ENCODE data around the gene SYTL2. TPM values are rescaled to one million over a fixed set of nuclear protein-coding genes. Genes with fewer than 3 reads are reported as not detected.

Gene SYTL2
- polyA plus RNA-seq, 1 of the 3 experiments (the other 2 are of a cell fraction), result 36.0 TPM

DNA sequence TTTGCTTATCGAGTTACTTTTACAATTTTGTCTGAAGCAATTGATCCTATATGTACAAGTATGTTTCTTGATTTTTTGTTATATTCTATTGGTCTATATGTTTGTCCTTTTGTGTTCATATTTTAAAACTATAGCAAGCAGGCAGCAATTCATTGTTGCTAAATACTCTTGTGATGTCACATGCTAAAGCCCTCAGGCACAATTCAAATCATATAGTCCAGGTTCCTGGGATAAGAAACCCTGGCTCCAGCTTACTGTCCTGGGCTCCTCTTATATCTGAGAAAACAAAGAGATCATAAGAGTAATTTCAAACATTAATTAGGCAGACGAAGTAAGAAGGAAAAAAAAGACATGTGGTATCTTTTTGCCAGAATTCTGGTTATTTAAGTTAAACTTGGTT lies 37.6 kb upstream of the SYTL2 start:
- Histone ChIP-seq H3K4me3 (ENCODE audit: low read depth in 2 of 2, low read length in 1 of 2) (no peak overlapping the region), H3K9me3 (no peaks in the 10 kb centered on the region), H3K4me1 (ENCODE audit: control insufficient read depth in 1 of 2, insufficient read depth in 2 of 2, low read depth in 1 of 2, low read length in 1 of 2) (peaks cover 5 to 7% of the 10 kb centered on the region in 2 experiments; a peak in 1 of 4 replicates), H3K9me2 (no peaks in the 10 kb centered on the region), H3K27me3 (ENCODE audit: insufficient read depth) (no peaks in the 10 kb centered on the region), H4K20me1 (ENCODE audit: insufficient read depth) (no peaks in the 10 kb centered on the region), H3F3A (replicated peaks; ENCODE audit: insufficient read depth) (peaks cover 14% of the 10 kb centered on the region), H2AFZ (ENCODE audit: low read depth) (no peak overlapping the region), H3K79me2 (ENCODE audit: insufficient read depth) (no peaks in the 10 kb centered on the region), H3K4me2 (no peak overlapping the region), H3K36me3 (replicated peaks in 1 of 2; ENCODE audit: control insufficient read depth in 1 of 2, insufficient read depth in 2 of 2, low read length in 1 of 2) (no peaks in the 10 kb centered on the region), H3K27ac (ENCODE audit: low read depth in 2 of 2, low read length in 1 of 2) (no peak overlapping the region), H3K9ac (no peak overlapping the region)
- DNase-seq, result no peak
- no peak for TF ChIP-seq FOSL2 (IDR thresholded peaks at IDR 0.05; ENCODE audit: borderline replicate concordance, low read depth)
- TF ChIP-seq RCOR1 (IDR thresholded peaks at IDR 0.05; ENCODE audit: low read length), result no peak
- no peak for TF ChIP-seq GATA2 (CRISPR knock-in tag; IDR thresholded peaks at IDR 0.05)
- TF ChIP-seq, protein P1, sequence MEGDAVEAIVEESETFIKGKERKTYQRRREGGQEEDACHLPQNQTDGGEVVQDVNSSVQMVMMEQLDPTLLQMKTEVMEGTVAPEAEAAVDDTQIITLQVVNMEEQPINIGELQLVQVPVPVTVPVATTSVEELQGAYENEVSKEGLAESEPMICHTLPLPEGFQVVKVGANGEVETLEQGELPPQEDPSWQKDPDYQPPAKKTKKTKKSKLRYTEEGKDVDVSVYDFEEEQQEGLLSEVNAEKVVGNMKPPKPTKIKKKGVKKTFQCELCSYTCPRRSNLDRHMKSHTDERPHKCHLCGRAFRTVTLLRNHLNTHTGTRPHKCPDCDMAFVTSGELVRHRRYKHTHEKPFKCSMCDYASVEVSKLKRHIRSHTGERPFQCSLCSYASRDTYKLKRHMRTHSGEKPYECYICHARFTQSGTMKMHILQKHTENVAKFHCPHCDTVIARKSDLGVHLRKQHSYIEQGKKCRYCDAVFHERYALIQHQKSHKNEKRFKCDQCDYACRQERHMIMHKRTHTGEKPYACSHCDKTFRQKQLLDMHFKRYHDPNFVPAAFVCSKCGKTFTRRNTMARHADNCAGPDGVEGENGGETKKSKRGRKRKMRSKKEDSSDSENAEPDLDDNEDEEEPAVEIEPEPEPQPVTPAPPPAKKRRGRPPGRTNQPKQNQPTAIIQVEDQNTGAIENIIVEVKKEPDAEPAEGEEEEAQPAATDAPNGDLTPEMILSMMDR (IDR thresholded peaks at IDR 0.05), result no peak
- no peak for TF ChIP-seq JUND (IDR thresholded peaks at IDR 0.05)
- TF ChIP-seq SMC3 (IDR thresholded peaks at IDR 0.05; ENCODE audit: low read depth, low read length), result no peak
- TF ChIP-seq TAF1 (IDR thresholded peaks at IDR 0.05; ENCODE audit: borderline replicate concordance, low read depth, low read length), result no peak
- TF ChIP-seq POLR2AphosphoS5 (IDR thresholded peaks at IDR 0.05; ENCODE audit: low read depth, low read length), result no peak
- TF ChIP-seq TCF12 (IDR thresholded peaks at IDR 0.05), result no peak
- TF ChIP-seq NRF1 (IDR thresholded peaks at IDR 0.05; ENCODE audit: low read depth, low read length), result no peak
- TF ChIP-seq TEAD4 (IDR thresholded peaks at IDR 0.05; ENCODE audit: borderline replicate concordance, insufficient read depth), result no peak
- TF ChIP-seq RXRA (IDR thresholded peaks at IDR 0.05; ENCODE audit: borderline replicate concordance, low read depth), result no peak
- TF ChIP-seq, protein P2, sequence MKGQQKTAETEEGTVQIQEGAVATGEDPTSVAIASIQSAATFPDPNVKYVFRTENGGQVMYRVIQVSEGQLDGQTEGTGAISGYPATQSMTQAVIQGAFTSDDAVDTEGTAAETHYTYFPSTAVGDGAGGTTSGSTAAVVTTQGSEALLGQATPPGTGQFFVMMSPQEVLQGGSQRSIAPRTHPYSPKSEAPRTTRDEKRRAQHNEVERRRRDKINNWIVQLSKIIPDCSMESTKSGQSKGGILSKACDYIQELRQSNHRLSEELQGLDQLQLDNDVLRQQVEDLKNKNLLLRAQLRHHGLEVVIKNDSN (IDR thresholded peaks at IDR 0.05; ENCODE audit: borderline replicate concordance, low read depth), result no peak
- ChIA-PET CTCF (no interaction called here), POLR2A (no interaction called here)
- 76% methylated on average over 2 of the region's 2 CpGs for WGBS (ENCODE audit: low lambda C conversion rate)

DNA sequence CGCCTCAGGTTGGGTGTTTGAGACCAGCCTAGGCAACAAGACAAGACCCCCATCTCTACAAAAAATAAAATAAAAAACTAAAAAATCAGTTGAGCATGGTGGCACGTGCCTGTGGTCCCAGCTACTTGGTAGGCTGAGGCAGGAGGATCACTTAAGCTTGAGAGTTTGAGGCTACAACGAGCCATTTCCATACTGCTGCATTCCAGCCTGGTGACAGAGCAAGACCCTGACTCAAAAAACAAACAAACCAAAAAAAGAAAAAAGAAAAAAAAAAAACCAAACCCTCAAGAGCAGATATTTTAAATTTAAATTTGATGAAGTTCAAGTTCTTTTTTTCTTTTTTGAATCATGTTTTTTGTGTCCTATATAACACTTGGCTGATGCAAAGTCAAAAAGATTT lies 37.1 kb upstream of the SYTL2 start:
- Histone ChIP-seq H3K4me3 (ENCODE audit: low read depth in 2 of 2, low read length in 1 of 2) (no peak overlapping the region), H3K4me2 (no peak overlapping the region), H3K27ac (ENCODE audit: low read depth in 2 of 2, low read length in 1 of 2) (no peak overlapping the region), H3K27me3 (ENCODE audit: insufficient read depth) (no peaks in the 10 kb centered on the region), H3K9me3 (no peaks in the 10 kb centered on the region), H3F3A (replicated peaks; ENCODE audit: insufficient read depth) (peaks cover 14% of the 10 kb centered on the region), H2AFZ (ENCODE audit: low read depth) (no peak overlapping the region), H3K4me1 (ENCODE audit: control insufficient read depth in 1 of 2, insufficient read depth in 2 of 2, low read depth in 1 of 2, low read length in 1 of 2) (peaks cover 5 to 7% of the 10 kb centered on the region in 2 experiments; a peak in 1 of 4 replicates), H4K20me1 (ENCODE audit: insufficient read depth) (no peaks in the 10 kb centered on the region), H3K9ac (no peak overlapping the region), H3K36me3 (replicated peaks in 1 of 2; ENCODE audit: control insufficient read depth in 1 of 2, insufficient read depth in 2 of 2, low read length in 1 of 2) (no peaks in the 10 kb centered on the region), H3K79me2 (ENCODE audit: insufficient read depth) (no peaks in the 10 kb centered on the region), H3K9me2 (no peaks in the 10 kb centered on the region)
- 72% methylated on average over 3 of the region's 3 CpGs for WGBS (ENCODE audit: low lambda C conversion rate)
- POLR2A ChIA-PET, result no interaction called here
- no peak for DNase-seq
- CTCF ChIA-PET, result no interaction called here
- TF ChIP-seq MXI1 (IDR thresholded peaks at IDR 0.05; ENCODE audit: low read depth, low read length) (no peak), ELF1 (IDR thresholded peaks at IDR 0.05) (no peak), SIN3A (IDR thresholded peaks at IDR 0.05; ENCODE audit: borderline replicate concordance, low read depth, low read length) (no peak), NFIC (IDR thresholded peaks at IDR 0.05; ENCODE audit: borderline replicate concordance) (no peak), CHD2 (IDR thresholded peaks at IDR 0.05; ENCODE audit: low read length, partially characterized antibody) (no peak), YY1 (IDR thresholded peaks at IDR 0.05; ENCODE audit: low read depth) (no peak), EZH2phosphoT487 (IDR thresholded peaks at IDR 0.05; ENCODE audit: borderline replicate concordance, low read depth) (no peak), TCF12 (IDR thresholded peaks at IDR 0.05) (no peak)
- TF ChIP-seq, protein P3, sequence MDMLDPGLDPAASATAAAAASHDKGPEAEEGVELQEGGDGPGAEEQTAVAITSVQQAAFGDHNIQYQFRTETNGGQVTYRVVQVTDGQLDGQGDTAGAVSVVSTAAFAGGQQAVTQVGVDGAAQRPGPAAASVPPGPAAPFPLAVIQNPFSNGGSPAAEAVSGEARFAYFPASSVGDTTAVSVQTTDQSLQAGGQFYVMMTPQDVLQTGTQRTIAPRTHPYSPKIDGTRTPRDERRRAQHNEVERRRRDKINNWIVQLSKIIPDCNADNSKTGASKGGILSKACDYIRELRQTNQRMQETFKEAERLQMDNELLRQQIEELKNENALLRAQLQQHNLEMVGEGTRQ (IDR thresholded peaks at IDR 0.05; ENCODE audit: borderline replicate concordance, low read depth, low read length), result no peak
- TF ChIP-seq, protein P4, sequence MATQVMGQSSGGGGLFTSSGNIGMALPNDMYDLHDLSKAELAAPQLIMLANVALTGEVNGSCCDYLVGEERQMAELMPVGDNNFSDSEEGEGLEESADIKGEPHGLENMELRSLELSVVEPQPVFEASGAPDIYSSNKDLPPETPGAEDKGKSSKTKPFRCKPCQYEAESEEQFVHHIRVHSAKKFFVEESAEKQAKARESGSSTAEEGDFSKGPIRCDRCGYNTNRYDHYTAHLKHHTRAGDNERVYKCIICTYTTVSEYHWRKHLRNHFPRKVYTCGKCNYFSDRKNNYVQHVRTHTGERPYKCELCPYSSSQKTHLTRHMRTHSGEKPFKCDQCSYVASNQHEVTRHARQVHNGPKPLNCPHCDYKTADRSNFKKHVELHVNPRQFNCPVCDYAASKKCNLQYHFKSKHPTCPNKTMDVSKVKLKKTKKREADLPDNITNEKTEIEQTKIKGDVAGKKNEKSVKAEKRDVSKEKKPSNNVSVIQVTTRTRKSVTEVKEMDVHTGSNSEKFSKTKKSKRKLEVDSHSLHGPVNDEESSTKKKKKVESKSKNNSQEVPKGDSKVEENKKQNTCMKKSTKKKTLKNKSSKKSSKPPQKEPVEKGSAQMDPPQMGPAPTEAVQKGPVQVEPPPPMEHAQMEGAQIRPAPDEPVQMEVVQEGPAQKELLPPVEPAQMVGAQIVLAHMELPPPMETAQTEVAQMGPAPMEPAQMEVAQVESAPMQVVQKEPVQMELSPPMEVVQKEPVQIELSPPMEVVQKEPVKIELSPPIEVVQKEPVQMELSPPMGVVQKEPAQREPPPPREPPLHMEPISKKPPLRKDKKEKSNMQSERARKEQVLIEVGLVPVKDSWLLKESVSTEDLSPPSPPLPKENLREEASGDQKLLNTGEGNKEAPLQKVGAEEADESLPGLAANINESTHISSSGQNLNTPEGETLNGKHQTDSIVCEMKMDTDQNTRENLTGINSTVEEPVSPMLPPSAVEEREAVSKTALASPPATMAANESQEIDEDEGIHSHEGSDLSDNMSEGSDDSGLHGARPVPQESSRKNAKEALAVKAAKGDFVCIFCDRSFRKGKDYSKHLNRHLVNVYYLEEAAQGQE (IDR thresholded peaks at IDR 0.05; ENCODE audit: low read depth, low read length), result no peak

All from SK-N-SH (cell line).